Astrocyte (in vitro differentiated cells and primary cell): Measurements from ENCODE around the gene ST14. TPM values are rescaled to one million over a fixed set of nuclear protein-coding genes. Genes with fewer than 3 reads are reported as not detected.

Source experiments
- DNase-seq: peaks from one replicate; pipeline ENCODE4 v3.0.0-alpha.2; 2010; ENCODE audit warnings: low read depth
- FAIRE-seq: peaks from 2 replicates; lab custom pipeline; 2011; peaks lifted over from hg19 to GRCh38; lab: Jason Lieb, UNC
- H2AFZ ChIP-seq: 2 replicates; pipeline ENCODE4 v1.6.0; 2012; ENCODE audit warnings: low read depth, low read length, inconsistent platforms
- H3K27ac ChIP-seq: 2 replicates; pipeline ENCODE4 v1.5.1; 2011; ENCODE audit warnings: low read depth, low read length, inconsistent platforms
- H3K27me3 ChIP-seq: 2 replicates; pipeline ENCODE4 v1.6.0; 2011; ENCODE audit warnings: low read length, inconsistent platforms; ENCODE audit not compliant: insufficient read depth
- H3K36me3 ChIP-seq: 2 replicates; pipeline ENCODE4 v1.5.1; 2011; ENCODE audit warnings: low read length, inconsistent platforms; ENCODE audit not compliant: insufficient read depth
- H3K4me1 ChIP-seq: 2 replicates; pipeline ENCODE4 v1.5.1; 2011; ENCODE audit warnings: low read length, inconsistent platforms; ENCODE audit not compliant: insufficient read depth
- H3K4me2 ChIP-seq: 2 replicates; pipeline ENCODE4 v1.6.0; 2012; ENCODE audit warnings: low read length, inconsistent platforms
- H3K4me3 ChIP-seq: 2 replicates; pipeline ENCODE4 v1.5.1; 2011; ENCODE audit warnings: low read depth, mild to moderate bottlenecking, low read length, inconsistent platforms; ENCODE audit not compliant: insufficient read depth
- H3K79me2 ChIP-seq: 2 replicates; pipeline ENCODE4 v1.6.0; 2012; ENCODE audit warnings: mild to moderate bottlenecking, low read length, inconsistent platforms; ENCODE audit not compliant: insufficient read depth
- H3K9ac ChIP-seq: 2 replicates; pipeline ENCODE4 v1.6.0; 2012; ENCODE audit warnings: mild to moderate bottlenecking, low read length, inconsistent platforms
- H3K9me3 ChIP-seq: 2 replicates; pipeline ENCODE4 v1.5.1; 2012; ENCODE audit warnings: low read depth, mild to moderate bottlenecking, low read length, inconsistent platforms; ENCODE audit not compliant: insufficient read depth
- H4K20me1 ChIP-seq: 2 replicates; pipeline ENCODE4 v1.6.0; 2012; ENCODE audit warnings: low read length, inconsistent platforms; ENCODE audit not compliant: insufficient read depth
- H3K27ac Mint-ChIP-seq: one replicate; pipeline ENCODE4 v1.8.0; 2021; ENCODE audit warnings: mild to moderate bottlenecking, mixed read lengths; ENCODE audit not compliant: unreplicated experiment
- H3K27me3 Mint-ChIP-seq: one replicate; pipeline ENCODE4 v1.8.0; 2021; ENCODE audit warnings: low read depth, mixed read lengths; ENCODE audit not compliant: unreplicated experiment
- H3K36me3 Mint-ChIP-seq: one replicate; pipeline ENCODE4 v1.8.0; 2021; ENCODE audit warnings: low read depth, mixed read lengths; ENCODE audit not compliant: unreplicated experiment
- H3K4me1 Mint-ChIP-seq: one replicate; pipeline ENCODE4 v1.8.0; 2021; ENCODE audit warnings: low read depth, mixed read lengths; ENCODE audit not compliant: unreplicated experiment
- H3K4me3 Mint-ChIP-seq: one replicate; pipeline ENCODE4 v1.8.0; 2021; ENCODE audit warnings: mild to moderate bottlenecking, moderate library complexity, mixed read lengths; ENCODE audit not compliant: unreplicated experiment
- H3K9me3 Mint-ChIP-seq: one replicate; pipeline ENCODE4 v1.8.0; 2021; ENCODE audit warnings: mild to moderate bottlenecking, mixed read lengths; ENCODE audit not compliant: unreplicated experiment
- CTCF ChIP-seq: IDR thresholded peaks from 2 replicates; pipeline ENCODE4 v1.5.1; 2011; ENCODE audit warnings: low read depth, mild to moderate bottlenecking, inconsistent platforms, low read length, moderate library complexity; ENCODE audit not compliant: insufficient read depth
- EZH2 ChIP-seq: IDR thresholded peaks from 2 replicates; pipeline ENCODE4 v1.6.1; 2012; ENCODE audit warnings: mild to moderate bottlenecking, low read length, inconsistent platforms; ENCODE audit not compliant: insufficient read depth
- total RNA-seq: library from RNA; stranded (reverse); gene quantifications from 2 replicates; pipeline ENCODE4 v1.2.1, GENCODE V29; 2021

ST14 gene
- total RNA-seq, 1 donor from 2014 or later, result 4.2 TPM

DNA sequence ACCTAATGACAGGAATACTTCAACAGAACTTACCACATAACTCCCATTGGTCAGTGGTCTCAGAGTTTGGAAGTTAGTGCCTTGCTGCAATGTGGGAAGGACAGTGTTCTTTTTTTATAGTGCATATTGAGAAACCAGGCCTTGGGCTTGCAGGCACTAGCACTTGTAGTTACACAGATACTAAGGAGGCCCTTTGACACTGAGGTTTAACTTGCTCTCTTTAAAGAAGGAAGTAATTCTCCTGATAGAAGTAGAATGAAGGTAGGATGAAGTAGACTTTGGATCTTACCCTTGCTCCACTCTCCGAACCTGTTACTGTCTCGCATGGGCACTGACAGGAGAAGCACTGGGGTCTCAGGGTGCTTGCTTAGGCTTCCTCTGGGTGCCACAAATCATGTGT, 31.0 kb upstream of the ST14 start:
- H3K27ac ChIP-seq, result no peak overlapping the region
- H3K9me3 Mint-ChIP-seq, result no peaks in the 10 kb centered on the region
- TF ChIP-seq EZH2 (no peak), CTCF (no peak)
- H3K4me2 ChIP-seq, result no peak overlapping the region
- H3K27ac Mint-ChIP-seq, result no peak overlapping the region
- peaks cover 13% of the 10 kb centered on the region for H3K4me1 ChIP-seq
- no peaks in the 10 kb centered on the region for H3K9me3 ChIP-seq
- peaks cover 24% of the 10 kb centered on the region for H3K36me3 Mint-ChIP-seq
- FAIRE-seq, result no peak
- no peak for DNase-seq
- no peak overlapping the region for H3K9ac ChIP-seq
- H3K79me2 ChIP-seq, result peaks cover 2% of the 10 kb centered on the region
- H3K27me3 Mint-ChIP-seq, result no peaks in the 10 kb centered on the region
- peaks cover 41% of the 10 kb centered on the region for H4K20me1 ChIP-seq
- H3K4me3 ChIP-seq, result no peak overlapping the region
- H3K36me3 ChIP-seq, result peaks cover 14% of the 10 kb centered on the region
- peaks cover 17% of the 10 kb centered on the region for H3K4me1 Mint-ChIP-seq
- H3K4me3 Mint-ChIP-seq, result no peak overlapping the region
- H2AFZ ChIP-seq, result no peak overlapping the region
- H3K27me3 ChIP-seq, result no peaks in the 10 kb centered on the region

GRCh38 chr11:130129922-130130321, 29.7 kb upstream of the ST14 start:
- Histone ChIP-seq H2AFZ (no peak overlapping the region), H4K20me1 (peaks cover 30% of the 10 kb centered on the region), H3K4me3 (no peak overlapping the region), H3K36me3 (peaks cover 14% of the 10 kb centered on the region), H3K9me3 (no peaks in the 10 kb centered on the region), H3K27me3 (no peaks in the 10 kb centered on the region), H3K4me1 (no peaks in the 10 kb centered on the region), H3K79me2 (no peaks in the 10 kb centered on the region), H3K4me2 (no peak overlapping the region), H3K9ac (no peak overlapping the region), H3K27ac (no peak overlapping the region)
- no peak overlapping the region for H3K4me3 Mint-ChIP-seq
- peaks cover 4% of the 10 kb centered on the region for H3K4me1 Mint-ChIP-seq
- no peak for DNase-seq
- no peaks in the 10 kb centered on the region for H3K9me3 Mint-ChIP-seq
- H3K36me3 Mint-ChIP-seq, result peaks cover 21% of the 10 kb centered on the region
- H3K27me3 Mint-ChIP-seq, result no peaks in the 10 kb centered on the region
- no peak overlapping the region for H3K27ac Mint-ChIP-seq
- TF ChIP-seq CTCF (no peak), EZH2 (no peak)
- FAIRE-seq, result no peak

DNA sequence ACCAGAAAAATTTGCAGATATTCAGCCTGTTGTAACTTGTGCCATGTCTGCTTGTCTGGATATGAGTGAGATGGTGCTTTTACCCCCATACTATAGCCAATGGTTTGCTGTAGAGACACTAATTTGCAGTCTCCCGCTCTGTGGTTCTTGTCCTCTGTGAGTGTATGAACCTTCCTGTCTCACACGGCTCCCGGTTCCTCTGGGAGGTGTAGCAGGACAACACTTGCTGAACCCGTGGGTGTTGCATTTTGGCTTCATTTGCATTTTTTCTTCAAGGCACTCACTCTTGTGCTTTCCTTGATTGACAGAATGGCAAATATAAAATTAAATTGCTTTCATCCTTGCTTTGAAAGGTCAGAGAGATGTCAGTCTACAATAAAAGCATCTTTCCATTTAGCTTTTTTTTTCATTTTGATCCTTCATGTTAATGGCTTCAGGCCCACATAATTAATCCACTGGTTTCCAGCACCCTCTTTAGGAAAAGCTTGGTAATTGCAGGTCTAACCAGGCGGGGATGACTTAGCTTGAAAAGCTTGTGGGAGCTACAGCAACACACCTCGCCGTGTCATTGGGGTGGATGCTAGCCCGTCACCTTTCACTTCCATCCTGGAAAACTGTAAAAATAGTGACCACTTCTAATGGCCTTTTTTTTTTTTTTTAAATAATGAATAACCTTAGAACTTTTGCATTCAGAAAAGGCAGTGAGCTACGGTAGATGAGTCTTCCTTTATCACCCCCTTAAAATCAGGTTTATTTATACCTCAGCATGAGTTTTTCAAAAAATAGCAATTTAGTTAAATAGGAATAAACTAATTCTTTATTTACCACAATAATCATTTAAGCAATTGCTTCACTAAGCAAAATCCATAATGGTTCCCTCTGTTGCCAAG, 27.4 kb upstream of the ST14 start:
- Histone ChIP-seq H3K4me2 (no peak overlapping the region), H3K27ac (no peak overlapping the region), H3K9me3 (no peaks in the 10 kb centered on the region), H3K79me2 (no peaks in the 10 kb centered on the region), H3K4me1 (no peaks in the 10 kb centered on the region), H3K9ac (no peak overlapping the region), H3K4me3 (no peak overlapping the region), H3K27me3 (no peaks in the 10 kb centered on the region), H2AFZ (no peak overlapping the region), H3K36me3 (peaks cover 14% of the 10 kb centered on the region), H4K20me1 (peaks cover 14% of the 10 kb centered on the region)
- no peak overlapping the region for H3K27ac Mint-ChIP-seq
- TF ChIP-seq CTCF (peak; percentile 93), EZH2 (no peak)
- H3K9me3 Mint-ChIP-seq, result no peaks in the 10 kb centered on the region
- H3K4me1 Mint-ChIP-seq, result peaks cover under 1% of the 10 kb centered on the region
- H3K36me3 Mint-ChIP-seq, result peaks cover 32% of the 10 kb centered on the region
- no peak overlapping the region for H3K4me3 Mint-ChIP-seq
- FAIRE-seq (peak; percentile 70), DNase-seq (peak; percentile 33)
- H3K27me3 Mint-ChIP-seq, result no peaks in the 10 kb centered on the region
